Measurements from ENCODE around the gene ALS2.
"Not testable (repeated sequence)": the region's sequence is repeated elsewhere in the genome, so short reads cannot be mapped to it uniquely, and the experiment has no call there.

The ALS2 gene

GRCh38 chr2:201674794-201675193 is 105.9 kb downstream of the ALS2 start:
- no peak for DNase-seq (ENCODE audit: low read depth)

DNA sequence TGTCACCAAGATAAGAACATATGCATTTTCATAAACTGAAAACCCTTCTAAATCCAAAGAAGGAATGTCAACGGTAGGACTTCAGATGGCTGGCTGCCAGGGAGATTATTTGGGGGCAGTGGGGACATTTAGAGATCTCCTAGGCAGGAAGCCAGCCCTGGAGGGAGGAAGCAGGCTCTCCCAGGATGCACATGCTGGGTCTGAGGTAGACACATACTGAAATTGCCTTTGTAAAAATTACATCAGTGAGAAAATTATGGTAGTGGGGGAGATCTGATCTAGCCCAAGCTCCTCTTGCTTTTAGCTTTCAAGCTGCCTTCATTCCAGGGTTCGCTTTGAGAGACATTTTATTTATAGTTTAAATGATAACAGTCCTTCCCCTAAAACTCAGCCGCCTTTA is 106.4 kb downstream of the ALS2 start:
- DNase-seq (ENCODE audit: low read depth), result no peak

DNA sequence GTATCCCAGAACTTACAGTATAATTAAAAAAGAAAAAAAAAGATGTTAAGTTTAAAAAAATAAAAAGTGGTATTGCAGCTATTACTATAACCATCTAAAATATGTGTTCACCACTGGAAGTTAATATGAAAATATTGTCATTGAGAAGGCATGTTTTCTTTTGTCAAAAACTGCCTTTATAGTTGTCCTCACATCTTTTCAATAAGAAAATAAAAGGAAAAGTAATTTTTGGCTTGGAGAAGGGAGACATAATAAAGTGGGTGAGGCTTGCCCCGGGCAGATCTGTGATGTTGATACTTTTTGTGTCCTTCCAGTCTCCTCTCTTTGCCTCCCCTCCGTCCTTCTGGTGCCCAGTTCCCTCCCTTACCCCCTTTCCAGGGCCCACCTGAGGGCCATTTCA is 107.2 kb downstream of the ALS2 start:
- no peak for DNase-seq (ENCODE audit: low read depth)

- not testable (repeated sequence) for DNase-seq (ENCODE audit: low read depth)
Observed at GRCh38 chr2:201671205-201671604, 109.5 kb downstream of the ALS2 start.

DNA sequence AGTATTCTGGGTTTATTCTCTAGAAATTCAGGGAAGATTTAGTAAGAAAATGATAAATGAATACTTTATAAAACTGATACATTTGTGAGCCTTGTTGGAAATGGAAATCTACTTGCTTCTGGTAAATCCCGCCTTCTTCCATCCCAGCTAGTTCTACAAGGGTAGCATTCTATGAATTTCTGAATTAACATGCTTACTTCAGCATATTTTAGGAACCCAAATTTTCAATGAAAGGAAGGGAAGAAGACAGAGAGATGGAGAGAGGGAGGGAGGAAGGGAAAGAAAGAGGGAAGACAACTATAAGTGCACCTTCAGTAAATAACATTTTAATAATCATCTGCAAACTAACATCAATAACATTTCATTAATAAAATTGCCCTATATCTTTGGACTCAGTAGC is 110.9 kb downstream of the ALS2 start:
- DNase-seq (ENCODE audit: low read depth), result no peak

DNA sequence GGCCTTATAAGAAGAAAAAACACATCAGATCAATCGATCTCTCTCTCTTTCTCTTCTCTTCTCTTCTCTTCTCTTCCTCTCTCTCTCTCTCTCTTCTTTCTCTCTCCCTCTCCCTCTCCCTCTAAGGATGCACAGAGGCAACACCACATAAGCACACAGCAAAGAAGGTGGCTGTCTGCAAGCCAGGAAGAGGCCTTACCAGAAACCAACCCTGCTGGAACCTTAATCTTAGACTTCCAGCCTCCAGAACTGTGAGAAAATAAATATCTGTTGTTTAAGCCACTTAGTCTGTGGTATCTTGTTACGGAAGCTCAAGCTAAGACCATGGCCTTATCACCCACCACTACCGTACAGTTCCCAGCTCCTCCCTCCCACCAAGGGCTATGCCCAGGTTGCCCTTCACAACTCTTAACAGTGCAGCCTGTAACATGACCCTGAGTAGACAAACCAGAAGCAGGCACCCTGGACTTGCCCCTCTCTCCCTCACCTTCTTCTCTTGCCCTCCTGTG is 112.3 kb downstream of the ALS2 start:
- no peak for DNase-seq (ENCODE audit: low read depth)

GRCh38 chr2:201664334-201664733 is 116.4 kb downstream of the ALS2 start:
- DNase-seq (ENCODE audit: low read depth), result no peak

GRCh38 chr2:201661366-201661765 is 119.4 kb downstream of the ALS2 start:
- DNase-seq (ENCODE audit: low read depth), result peak; percentile 5

- DNase-seq (ENCODE audit: low read depth), result no peak
Observed at GRCh38 chr2:201660293-201660895, 120.3 kb downstream of the ALS2 start.

GRCh38 chr2:201656740-201657139 is 124.0 kb downstream of the ALS2 start:
- no peak for DNase-seq (ENCODE audit: low read depth)

DNA sequence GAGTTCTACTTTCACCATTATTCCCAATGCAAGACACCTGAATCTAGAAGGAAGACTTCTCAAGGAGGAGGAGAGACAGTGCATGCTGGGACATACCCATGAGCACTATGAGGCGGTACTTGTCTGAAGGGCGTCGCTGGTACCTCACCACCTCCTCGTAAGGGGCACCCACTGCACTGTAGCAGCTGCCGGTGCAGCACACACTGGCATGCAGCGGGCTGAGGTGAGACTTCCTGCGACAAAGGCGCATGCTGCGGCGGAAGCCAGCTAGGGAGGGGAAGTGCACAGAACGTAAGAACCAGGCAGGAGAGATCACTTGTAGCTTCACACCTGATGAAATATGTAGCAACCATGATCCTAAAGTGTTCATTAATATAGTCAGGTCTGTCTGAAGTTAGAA is 124.6 kb downstream of the ALS2 start:
- no peak for DNase-seq (ENCODE audit: low read depth)

DNA sequence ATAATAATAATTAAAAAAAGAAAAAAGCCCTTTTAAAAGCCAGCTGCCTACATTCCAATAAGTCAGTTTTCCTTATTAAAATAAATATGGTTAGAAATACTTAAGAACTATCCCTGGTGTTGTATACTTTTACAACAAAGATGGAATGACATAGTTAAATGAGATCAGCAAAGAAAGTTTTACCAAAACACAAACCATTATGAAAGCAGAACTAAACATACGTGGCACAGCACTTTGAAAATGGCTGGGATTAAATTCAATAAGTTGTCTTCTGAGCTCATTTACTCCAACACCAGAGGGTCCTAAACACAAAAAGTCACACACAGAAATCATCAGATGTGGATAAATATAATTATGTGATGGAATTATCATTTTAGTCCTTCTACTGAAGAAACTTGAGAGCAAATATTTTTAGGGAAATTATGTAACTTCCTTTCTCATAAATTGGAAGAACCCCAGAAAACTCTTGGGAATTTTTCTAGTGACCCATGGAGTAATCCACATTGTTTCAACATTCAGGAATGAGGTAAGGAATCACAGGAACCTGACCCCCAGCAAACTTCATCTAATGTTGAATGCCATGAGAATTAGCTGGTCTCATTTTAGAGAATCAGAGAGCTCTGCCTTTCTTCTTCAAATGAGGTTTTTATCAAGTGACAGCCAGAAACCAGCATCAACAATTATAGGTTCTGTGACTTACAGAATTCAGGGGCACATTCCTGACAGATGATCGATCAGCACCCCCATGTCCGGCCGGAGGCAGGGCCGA is 125.9 kb downstream of the ALS2 start:
- DNase-seq (ENCODE audit: low read depth), result peak; percentile 75

GRCh38 chr2:201653221-201653620 is 127.5 kb downstream of the ALS2 start:
- no peak for DNase-seq (ENCODE audit: low read depth)

Data from fibroblast of gingiva (primary cell).